Measurements from ENCODE around the gene TRAF5.

Gene TRAF5

DNA sequence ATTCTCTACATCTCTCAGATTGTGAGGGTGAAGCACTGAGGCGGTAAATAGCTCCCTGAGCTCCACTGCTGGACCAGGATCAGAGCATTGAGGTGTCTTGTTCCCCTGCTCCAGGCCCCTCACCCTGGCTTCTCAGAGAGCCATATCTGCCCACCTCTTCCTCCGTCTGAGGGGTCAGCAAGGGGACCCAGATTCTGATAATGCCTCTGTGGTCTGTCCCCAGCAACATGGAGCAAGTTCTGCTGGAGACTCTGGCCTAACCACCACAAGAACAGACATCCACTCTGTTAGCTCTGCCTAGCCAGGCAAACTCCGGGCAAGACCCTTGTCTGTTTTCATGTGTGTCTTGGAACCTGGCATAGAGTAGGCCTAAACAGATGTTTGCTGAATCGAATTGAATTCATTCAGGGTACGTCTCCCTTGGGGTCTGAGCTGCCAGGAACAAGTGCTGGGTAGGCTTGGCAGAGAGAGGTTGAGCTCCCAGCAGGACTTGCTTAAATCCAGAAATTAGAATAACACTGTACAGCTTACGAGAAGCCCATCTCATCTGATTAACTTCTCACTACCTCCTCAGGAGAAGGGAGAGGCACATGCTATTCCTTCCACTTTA lies 2.3 kb downstream of the TRAF5 start:
- no peaks in the 10 kb centered on the region for H3K9me3 ChIP-seq (ENCODE audit: insufficient read depth, low read depth, low read length)
- no peak overlapping the region for H3K9ac ChIP-seq (ENCODE audit: low read depth, low read length)
- H3K4me1 ChIP-seq (ENCODE audit: insufficient read depth, low read length): peaks cover 37% of the 10 kb centered on the region
- H3K27ac ChIP-seq (ENCODE audit: low read depth, low read length): no peak overlapping the region
- no peak overlapping the region for H3K4me3 ChIP-seq (ENCODE audit: low read length)
- peaks cover 9% of the 10 kb centered on the region for H3K27me3 ChIP-seq (ENCODE audit: insufficient read depth, low read length)
- WGBS: 93% methylated on average over 6 of the region's 6 CpGs
- no peaks in the 10 kb centered on the region for H3K36me3 ChIP-seq (ENCODE audit: insufficient read depth, low read length)

DNA sequence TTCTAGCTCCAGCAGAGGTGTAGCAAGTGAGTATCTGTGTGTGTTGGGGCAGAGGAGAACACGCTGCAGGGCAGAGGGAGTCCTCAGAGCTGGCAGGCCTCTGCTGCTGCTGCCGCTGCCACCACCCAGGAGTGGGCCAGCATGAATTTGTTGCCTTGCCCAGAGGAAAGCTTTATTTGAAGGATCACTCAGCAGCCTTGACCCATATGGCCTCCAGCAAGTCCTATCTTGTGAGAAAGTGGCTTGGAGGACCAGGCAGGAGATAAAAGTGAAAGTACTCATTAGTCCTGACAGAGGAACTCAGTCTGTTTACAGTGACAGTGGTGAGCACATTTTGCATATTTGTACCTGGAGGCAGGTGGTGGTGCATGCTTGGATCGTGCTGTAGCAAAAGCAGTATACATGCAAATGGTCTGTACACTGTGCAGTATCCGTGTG lies 3.1 kb downstream of the TRAF5 start:
- H3K4me3 ChIP-seq (ENCODE audit: low read length): no peak overlapping the region
- peaks cover 9% of the 10 kb centered on the region for H3K27me3 ChIP-seq (ENCODE audit: insufficient read depth, low read length)
- no peak overlapping the region for H3K27ac ChIP-seq (ENCODE audit: low read depth, low read length)
- H3K36me3 ChIP-seq (ENCODE audit: insufficient read depth, low read length): no peaks in the 10 kb centered on the region
- no peak overlapping the region for H3K9ac ChIP-seq (ENCODE audit: low read depth, low read length)
- H3K9me3 ChIP-seq (ENCODE audit: insufficient read depth, low read depth, low read length): no peaks in the 10 kb centered on the region
- peaks cover 37% of the 10 kb centered on the region for H3K4me1 ChIP-seq (ENCODE audit: insufficient read depth, low read length)
- WGBS: 80% methylated on average over 4 of the region's 4 CpGs

DNA sequence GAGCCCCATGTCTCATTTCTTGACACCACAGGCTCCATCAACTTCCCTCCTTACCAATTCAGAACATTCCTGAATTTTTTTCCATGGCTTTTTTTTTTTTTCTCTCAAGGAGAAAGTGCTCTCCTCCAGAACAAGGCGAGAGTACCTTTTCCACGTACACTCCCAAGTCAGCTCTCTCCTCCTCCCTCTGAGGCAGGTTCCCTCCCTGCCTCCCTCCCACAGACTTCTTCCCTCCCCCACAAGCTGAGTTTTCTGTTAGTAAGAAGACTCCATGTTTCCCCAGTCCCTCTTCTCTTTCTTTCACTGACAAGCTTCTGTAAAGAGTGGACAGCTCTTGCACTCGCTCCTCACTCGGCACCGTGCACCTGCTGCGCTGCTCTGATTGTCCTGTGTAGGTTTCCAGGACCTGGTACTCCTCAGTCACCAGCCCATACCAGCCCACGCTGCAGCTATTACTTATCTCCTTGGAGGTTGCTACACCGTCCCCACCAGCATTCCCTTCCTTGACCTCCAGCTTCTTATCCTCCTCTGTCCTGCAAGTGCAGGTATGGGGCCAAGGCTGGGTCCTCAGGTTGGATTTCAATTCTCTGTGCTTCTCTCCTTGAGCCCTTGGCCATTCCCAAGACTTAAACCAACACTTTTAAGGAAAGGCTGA lies 3.8 kb downstream of the TRAF5 start:
- Histone ChIP-seq H3K9ac (ENCODE audit: low read depth, low read length) (no peak overlapping the region), H3K4me1 (ENCODE audit: insufficient read depth, low read length) (peaks cover 39% of the 10 kb centered on the region), H3K36me3 (ENCODE audit: insufficient read depth, low read length) (no peaks in the 10 kb centered on the region), H3K27me3 (ENCODE audit: insufficient read depth, low read length) (peaks cover 9% of the 10 kb centered on the region), H3K27ac (ENCODE audit: low read depth, low read length) (no peak overlapping the region), H3K9me3 (ENCODE audit: insufficient read depth, low read depth, low read length) (no peaks in the 10 kb centered on the region), H3K4me3 (ENCODE audit: low read length) (no peak overlapping the region)
- WGBS: 87% methylated on average over 8 of the region's 8 CpGs

DNA sequence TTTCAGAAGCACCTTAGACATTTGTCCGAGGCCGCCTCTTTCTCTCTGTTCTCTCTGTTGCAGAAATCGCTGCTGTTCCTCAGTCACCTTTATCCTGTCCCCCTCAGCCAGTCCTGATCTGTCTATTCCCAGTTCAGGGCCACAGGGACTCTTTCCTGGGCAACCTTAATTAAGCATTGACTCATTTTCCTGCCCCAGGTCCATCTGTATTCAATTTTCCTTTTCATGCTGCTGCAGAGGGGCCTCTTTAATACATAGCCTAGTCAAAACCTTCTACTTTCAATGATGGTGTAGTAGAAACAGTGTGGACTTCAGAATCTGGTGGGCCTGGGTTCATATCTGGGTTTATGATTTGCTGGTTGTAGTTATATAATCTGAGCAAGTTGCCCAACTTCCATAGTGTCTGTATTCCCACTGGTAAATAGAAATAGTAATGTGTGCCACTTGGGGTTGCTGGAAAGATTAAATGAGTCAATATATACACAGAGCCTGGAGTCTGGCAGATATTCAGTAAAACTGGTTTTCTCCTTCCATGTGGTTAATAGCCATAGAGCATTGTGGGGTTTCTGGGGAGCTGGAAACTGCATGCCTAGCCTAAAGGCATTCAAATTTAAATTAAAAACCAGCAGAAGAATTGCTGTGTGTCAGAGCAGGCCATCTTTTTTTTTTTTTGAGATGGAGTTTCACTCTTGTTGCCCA lies 4.5 kb downstream of the TRAF5 start:
- no peak overlapping the region for H3K9ac ChIP-seq (ENCODE audit: low read depth, low read length)
- H3K4me3 ChIP-seq (ENCODE audit: low read length): no peak overlapping the region
- WGBS: 96% methylated on average over 3 of the region's 3 CpGs
- H3K9me3 ChIP-seq (ENCODE audit: insufficient read depth, low read depth, low read length): no peaks in the 10 kb centered on the region
- peaks cover 7% of the 10 kb centered on the region for H3K27me3 ChIP-seq (ENCODE audit: insufficient read depth, low read length)
- H3K27ac ChIP-seq (ENCODE audit: low read depth, low read length): no peak overlapping the region
- no peaks in the 10 kb centered on the region for H3K36me3 ChIP-seq (ENCODE audit: insufficient read depth, low read length)
- peaks cover 47% of the 10 kb centered on the region for H3K4me1 ChIP-seq (ENCODE audit: insufficient read depth, low read length)

DNA sequence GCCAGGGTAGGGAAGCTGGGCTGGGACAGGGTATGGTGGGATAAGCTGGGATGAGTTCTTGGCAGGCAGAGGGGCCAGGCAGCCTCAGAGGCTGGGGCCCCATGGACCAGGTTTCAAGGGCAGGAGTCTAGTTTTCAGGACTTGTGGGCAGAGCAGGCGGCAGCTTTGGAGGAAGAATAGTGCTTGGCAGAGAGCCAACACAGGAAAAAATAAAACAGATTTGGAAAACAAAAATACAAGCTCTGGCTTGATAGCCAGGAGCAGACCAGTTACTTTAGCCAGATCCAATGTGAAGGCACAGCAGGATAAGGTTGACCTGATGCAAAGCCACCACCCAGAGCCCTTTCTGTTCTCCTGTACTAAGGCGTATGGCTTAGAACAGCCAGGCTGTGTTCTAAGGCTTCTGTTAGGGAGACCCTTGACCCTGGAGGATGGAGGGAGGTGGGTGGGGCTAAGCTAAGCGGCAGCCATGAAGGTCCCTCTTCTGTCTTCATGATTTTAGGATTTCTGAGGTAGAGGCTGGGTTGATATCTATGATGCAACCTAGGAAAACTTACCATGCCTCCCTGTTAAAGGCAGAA lies 5.5 kb downstream of the TRAF5 start:
- Histone ChIP-seq H3K9me3 (ENCODE audit: insufficient read depth, low read depth, low read length) (no peaks in the 10 kb centered on the region), H3K4me3 (ENCODE audit: low read length) (no peak overlapping the region), H3K36me3 (ENCODE audit: insufficient read depth, low read length) (no peaks in the 10 kb centered on the region), H3K27me3 (ENCODE audit: insufficient read depth, low read length) (peaks cover 4% of the 10 kb centered on the region; the same call in 1 of the 2 replicates), H3K4me1 (ENCODE audit: insufficient read depth, low read length) (peaks cover 48% of the 10 kb centered on the region), H3K27ac (ENCODE audit: low read depth, low read length) (no peak overlapping the region), H3K9ac (ENCODE audit: low read depth, low read length) (no peak overlapping the region)
- whole genome bisulfite sequencing: 94% methylated on average over 3 of the region's 3 CpGs

DNA sequence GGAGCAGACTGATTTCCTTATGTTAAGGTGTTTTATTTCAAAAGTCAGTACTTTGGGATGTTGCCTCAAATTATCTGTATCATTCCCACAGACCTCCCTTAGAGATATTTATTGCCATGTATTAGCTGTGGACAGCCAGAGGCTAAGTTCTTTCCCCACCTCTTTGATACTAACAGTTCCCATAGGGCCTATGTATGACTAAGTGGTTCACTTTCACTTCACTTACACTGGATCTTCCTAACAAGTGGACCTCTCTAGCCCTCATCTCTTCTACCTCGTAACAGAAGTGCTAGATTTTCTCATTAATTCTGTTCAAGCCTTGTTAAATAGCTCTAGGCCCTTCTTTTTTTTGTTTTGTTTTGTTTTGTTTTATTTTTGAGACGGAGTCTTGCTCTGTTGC lies 6.2 kb downstream of the TRAF5 start:
- Histone ChIP-seq H3K9me3 (ENCODE audit: insufficient read depth, low read depth, low read length) (no peaks in the 10 kb centered on the region), H3K36me3 (ENCODE audit: insufficient read depth, low read length) (no peaks in the 10 kb centered on the region), H3K27ac (ENCODE audit: low read depth, low read length) (no peak overlapping the region), H3K9ac (ENCODE audit: low read depth, low read length) (no peak overlapping the region), H3K27me3 (ENCODE audit: insufficient read depth, low read length) (no peaks in the 10 kb centered on the region), H3K4me1 (ENCODE audit: insufficient read depth, low read length) (peaks cover 43% of the 10 kb centered on the region), H3K4me3 (ENCODE audit: low read length) (no peak overlapping the region)
- WGBS: 98% methylated on average over 2 of the region's 2 CpGs

DNA sequence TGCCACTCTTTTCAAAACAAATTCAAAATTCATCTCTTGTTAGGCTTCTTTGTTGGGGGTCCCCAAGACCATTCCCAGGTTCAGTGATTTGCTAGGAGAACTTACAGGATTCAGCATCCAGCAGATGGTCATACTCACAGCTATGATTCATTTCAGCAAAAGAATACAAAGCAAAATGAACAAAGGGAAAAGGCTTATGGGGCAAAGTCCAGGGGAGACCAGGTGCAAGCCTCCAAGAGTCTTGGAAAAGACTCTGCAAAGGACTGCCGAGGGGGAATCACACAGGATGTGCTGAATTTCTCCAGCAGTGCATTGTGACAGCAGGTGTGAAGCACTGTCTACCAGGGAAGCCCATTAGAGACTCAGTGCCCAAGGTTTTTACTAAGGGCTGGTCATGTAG lies 7.3 kb downstream of the TRAF5 start:
- H3K27ac ChIP-seq (ENCODE audit: low read depth, low read length): no peak overlapping the region
- H3K27me3 ChIP-seq (ENCODE audit: insufficient read depth, low read length): no peaks in the 10 kb centered on the region
- WGBS: 92% methylated on average over 1 of the region's 1 CpG
- no peak overlapping the region for H3K9ac ChIP-seq (ENCODE audit: low read depth, low read length)
- peaks cover 34% of the 10 kb centered on the region for H3K4me1 ChIP-seq (ENCODE audit: insufficient read depth, low read length)
- H3K36me3 ChIP-seq (ENCODE audit: insufficient read depth, low read length): no peaks in the 10 kb centered on the region
- H3K9me3 ChIP-seq (ENCODE audit: insufficient read depth, low read depth, low read length): no peaks in the 10 kb centered on the region
- H3K4me3 ChIP-seq (ENCODE audit: low read length): no peak overlapping the region

DNA sequence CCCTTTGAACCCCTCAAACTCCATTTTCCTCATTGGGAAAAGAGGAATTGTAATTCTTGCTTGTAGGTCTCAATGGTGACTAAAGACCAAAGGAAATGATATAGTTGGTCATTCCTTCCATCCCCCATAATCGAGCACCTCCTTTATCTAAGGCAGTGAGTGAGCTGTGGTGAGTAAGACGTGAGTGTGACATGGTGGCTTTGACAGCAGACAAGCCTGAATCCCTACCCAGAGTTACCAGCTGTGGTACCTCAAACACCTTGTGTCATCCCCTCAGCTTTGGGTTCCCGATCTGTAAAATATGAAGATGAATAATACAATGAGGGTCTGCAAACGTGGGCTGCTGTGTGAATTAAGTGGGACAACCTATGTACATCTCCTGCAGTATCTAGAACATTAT lies 8.4 kb downstream of the TRAF5 start:
- H3K36me3 ChIP-seq (ENCODE audit: insufficient read depth, low read length): no peaks in the 10 kb centered on the region
- 94% methylated on average over 3 of the region's 4 CpGs for WGBS
- H3K4me3 ChIP-seq (ENCODE audit: low read length): no peak overlapping the region
- H3K9me3 ChIP-seq (ENCODE audit: insufficient read depth, low read depth, low read length): no peaks in the 10 kb centered on the region
- H3K9ac ChIP-seq (ENCODE audit: low read depth, low read length): no peak overlapping the region
- no peaks in the 10 kb centered on the region for H3K27me3 ChIP-seq (ENCODE audit: insufficient read depth, low read length)
- H3K27ac ChIP-seq (ENCODE audit: low read depth, low read length): no peak overlapping the region
- H3K4me1 ChIP-seq (ENCODE audit: insufficient read depth, low read length): peaks cover 26% of the 10 kb centered on the region

DNA sequence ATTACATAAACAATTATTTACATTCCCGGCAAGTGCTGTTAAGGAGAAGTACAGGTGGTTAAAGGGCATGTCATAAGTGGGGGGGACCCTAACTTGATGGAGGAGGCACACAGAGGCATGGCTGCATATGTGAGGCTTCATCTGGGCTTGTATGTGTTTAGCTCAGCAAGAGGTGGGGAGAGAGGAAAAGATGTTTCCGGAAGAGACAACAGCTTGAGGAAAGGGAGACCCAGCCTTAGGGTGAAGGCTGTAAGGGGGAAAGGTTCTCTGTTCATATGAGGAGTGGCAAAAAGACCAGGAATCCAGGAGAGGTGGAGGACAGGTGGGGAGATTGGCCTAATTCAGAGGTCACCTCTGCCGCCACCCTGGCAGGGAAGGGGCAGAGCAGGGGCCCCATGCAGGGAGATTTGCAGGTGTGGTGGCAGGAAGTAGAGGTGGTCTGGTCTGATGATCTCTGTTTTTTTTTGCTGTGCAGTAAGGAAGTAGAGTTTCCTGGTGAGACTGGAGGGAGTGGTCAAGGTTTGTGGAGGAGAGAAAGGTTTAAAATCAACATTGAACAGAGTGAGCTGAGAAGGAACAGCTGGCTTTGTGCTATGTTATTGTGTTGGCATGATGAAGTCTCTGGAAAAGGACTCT lies 9.0 kb downstream of the TRAF5 start:
- Histone ChIP-seq H3K4me1 (ENCODE audit: insufficient read depth, low read length) (peaks cover 20% of the 10 kb centered on the region), H3K27ac (ENCODE audit: low read depth, low read length) (no peak overlapping the region), H3K36me3 (ENCODE audit: insufficient read depth, low read length) (no peaks in the 10 kb centered on the region), H3K9ac (ENCODE audit: low read depth, low read length) (no peak overlapping the region), H3K27me3 (ENCODE audit: insufficient read depth, low read length) (no peaks in the 10 kb centered on the region), H3K4me3 (ENCODE audit: low read length) (no peak overlapping the region), H3K9me3 (ENCODE audit: insufficient read depth, low read depth, low read length) (no peaks in the 10 kb centered on the region)
- WGBS: 86% methylated on average over 3 of the region's 3 CpGs

DNA sequence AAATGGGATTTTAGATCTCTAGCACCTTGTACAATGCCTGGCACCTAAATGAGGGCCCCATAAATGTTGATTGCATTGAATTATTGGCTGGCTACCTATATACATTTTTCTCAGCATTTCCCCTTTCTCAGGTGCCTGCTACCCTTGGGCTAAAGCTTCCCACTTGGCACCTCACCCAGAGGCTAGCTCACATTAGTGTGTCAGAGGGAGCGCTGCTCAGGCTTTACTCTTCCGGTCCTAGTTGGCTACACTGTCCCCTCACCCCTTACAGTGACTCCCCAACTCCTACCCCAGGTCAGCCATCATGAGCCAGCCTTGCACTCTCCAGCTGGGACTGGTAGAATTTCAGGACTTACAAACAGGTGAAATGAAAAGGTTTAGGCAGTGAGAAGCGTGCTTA lies 9.5 kb downstream of the TRAF5 start:
- Histone ChIP-seq H3K36me3 (ENCODE audit: insufficient read depth, low read length) (no peaks in the 10 kb centered on the region), H3K4me1 (ENCODE audit: insufficient read depth, low read length) (peaks cover 16% of the 10 kb centered on the region), H3K4me3 (ENCODE audit: low read length) (no peak overlapping the region), H3K27ac (ENCODE audit: low read depth, low read length) (no peak overlapping the region), H3K9me3 (ENCODE audit: insufficient read depth, low read depth, low read length) (no peaks in the 10 kb centered on the region), H3K27me3 (ENCODE audit: insufficient read depth, low read length) (no peaks in the 10 kb centered on the region), H3K9ac (ENCODE audit: low read depth, low read length) (no peak overlapping the region)
- WGBS: 93% methylated on average over 3 of the region's 3 CpGs

DNA sequence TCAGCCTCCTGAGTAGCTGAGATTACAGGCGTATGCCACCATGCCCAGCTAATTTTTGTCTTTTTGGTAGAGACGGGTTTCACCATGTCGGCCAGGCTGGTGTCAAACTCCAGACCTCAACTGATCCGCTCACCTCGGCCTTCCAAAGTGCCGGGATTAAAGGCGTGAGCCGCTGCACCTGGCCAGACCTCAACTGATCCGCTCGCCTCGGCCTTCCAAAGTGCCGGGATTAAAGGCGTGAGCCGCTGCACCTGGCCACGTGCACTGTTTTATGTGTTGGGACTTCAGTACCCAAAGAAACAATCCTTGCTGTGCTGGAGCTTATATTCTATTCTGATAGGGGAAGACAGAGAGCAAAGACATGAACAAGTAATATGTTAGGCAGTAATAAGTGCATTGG lies 10.1 kb downstream of the TRAF5 start:
- H3K9me3 ChIP-seq (ENCODE audit: insufficient read depth, low read depth, low read length): no peaks in the 10 kb centered on the region
- H3K4me3 ChIP-seq (ENCODE audit: low read length): no peak overlapping the region
- WGBS: 94% methylated on average over 15 of the region's 15 CpGs
- H3K27me3 ChIP-seq (ENCODE audit: insufficient read depth, low read length): no peaks in the 10 kb centered on the region
- no peak overlapping the region for H3K27ac ChIP-seq (ENCODE audit: low read depth, low read length)
- H3K4me1 ChIP-seq (ENCODE audit: insufficient read depth, low read length): peaks cover 13% of the 10 kb centered on the region
- no peaks in the 10 kb centered on the region for H3K36me3 ChIP-seq (ENCODE audit: insufficient read depth, low read length)
- no peak overlapping the region for H3K9ac ChIP-seq (ENCODE audit: low read depth, low read length)

All from HUES64 (cell line).